ENCODE data around the gene ANK2. TPM values are rescaled to one million over a fixed set of nuclear protein-coding genes. Genes with fewer than 3 reads are reported as not detected.

Gene ANK2
- total RNA-seq, 1 experiment from 2014 or later: 5.5 TPM

GRCh38 chr4:113106108-113106507 is 56.7 kb downstream of the ANK2 start:
- BruUV-seq (replicated peaks): no TSS peak
- TF ChIP-seq POLR2AphosphoS5 (IDR thresholded peaks at IDR 0.05; ENCODE audit: low read depth, low read length) (no peak), CTCF (IDR thresholded peaks at IDR 0.05) (peak; percentile 39; the same call in 1 of the 2 replicates)
- in situ Hi-C loops (cut with HindIII; ENCODE audit: low pct_unique_long_range_greater_than_20kb, low sequenced_read_pairs): no loop called here
- ChIA-PET CTCF (no interaction called here), POLR2A (no interaction called here)
- DNase-seq (ENCODE audit: low read depth, low spot score) (peak; percentile 8), ATAC-seq (no peak)
- Histone ChIP-seq H3K36me3 (ENCODE audit: control insufficient read depth, insufficient read depth, low read length) (no peaks in the 10 kb centered on the region), H3K27ac (ENCODE audit: low read length) (no peak overlapping the region), H3K27me3 (ENCODE audit: control insufficient read depth, insufficient read depth, low read length) (no peaks in the 10 kb centered on the region), H3K9me3 (ENCODE audit: control insufficient read depth, insufficient read depth, low read depth, low read length) (no peaks in the 10 kb centered on the region), H3K4me3 (ENCODE audit: low read depth in 2 of 2, low read length in 2 of 2) (no peak overlapping the region), H3K4me1 (ENCODE audit: control insufficient read depth, insufficient read depth, low read length) (no peaks in the 10 kb centered on the region)
- intact Hi-C loops (cut with micrococcal nuclease; ENCODE audit: unreplicated experiment): no loop called here

- H3K27me3 ChIP-seq (ENCODE audit: control insufficient read depth, insufficient read depth, low read length): no peaks in the 10 kb centered on the region
- intact Hi-C loops (cut with micrococcal nuclease; ENCODE audit: unreplicated experiment): no loop called here
- no peak for TF ChIP-seq CTCF (IDR thresholded peaks at IDR 0.05)
- TF ChIP-seq TCF7L2 (IDR thresholded peaks at IDR 0.05; ENCODE audit: low read depth, low read length): no peak
- no peak for TF ChIP-seq SIN3A (IDR thresholded peaks at IDR 0.05; ENCODE audit: borderline replicate concordance, insufficient read depth, low read depth, low read length)
- TF ChIP-seq POLR2AphosphoS5 (IDR thresholded peaks at IDR 0.05; ENCODE audit: low read depth, low read length): no peak
- no peak for TF ChIP-seq REST (IDR thresholded peaks at IDR 0.05; ENCODE audit: insufficient read depth in 1 of 2, low read depth in 2 of 2, low read length in 1 of 2)
- H3K4me1 ChIP-seq (ENCODE audit: control insufficient read depth, insufficient read depth, low read length): no peaks in the 10 kb centered on the region
- POLR2A ChIA-PET: no interaction called here
- CTCF ChIA-PET: no interaction called here
- ATAC-seq (no peak), DNase-seq (ENCODE audit: low read depth, low spot score) (no peak)
- H3K27ac ChIP-seq (ENCODE audit: low read length): no peak overlapping the region
- H3K9me3 ChIP-seq (ENCODE audit: control insufficient read depth, insufficient read depth, low read depth, low read length): no peaks in the 10 kb centered on the region
- BruUV-seq (replicated peaks): no TSS peak
- in situ Hi-C loops (cut with HindIII; ENCODE audit: low pct_unique_long_range_greater_than_20kb, low sequenced_read_pairs): no loop called here
- H3K36me3 ChIP-seq (ENCODE audit: control insufficient read depth, insufficient read depth, low read length): no peaks in the 10 kb centered on the region
- H3K4me3 ChIP-seq (ENCODE audit: low read depth in 2 of 2, low read length in 2 of 2): no peak overlapping the region
Observed at GRCh38 chr4:113109106-113109718, 59.8 kb downstream of the ANK2 start.

All from Panc1 (cell line).